GM21737 (cell line): Measurements from ENCODE around the gene GZF1.

Experiments
- ATAC-seq: cut with Tn5 transposase; IDR thresholded peaks from one replicate; pipeline ENCODE4 v1.9.1; 2021; ENCODE audit warnings: mild to moderate bottlenecking, moderate library complexity; ENCODE audit not compliant: unreplicated experiment

The GZF1 gene

DNA sequence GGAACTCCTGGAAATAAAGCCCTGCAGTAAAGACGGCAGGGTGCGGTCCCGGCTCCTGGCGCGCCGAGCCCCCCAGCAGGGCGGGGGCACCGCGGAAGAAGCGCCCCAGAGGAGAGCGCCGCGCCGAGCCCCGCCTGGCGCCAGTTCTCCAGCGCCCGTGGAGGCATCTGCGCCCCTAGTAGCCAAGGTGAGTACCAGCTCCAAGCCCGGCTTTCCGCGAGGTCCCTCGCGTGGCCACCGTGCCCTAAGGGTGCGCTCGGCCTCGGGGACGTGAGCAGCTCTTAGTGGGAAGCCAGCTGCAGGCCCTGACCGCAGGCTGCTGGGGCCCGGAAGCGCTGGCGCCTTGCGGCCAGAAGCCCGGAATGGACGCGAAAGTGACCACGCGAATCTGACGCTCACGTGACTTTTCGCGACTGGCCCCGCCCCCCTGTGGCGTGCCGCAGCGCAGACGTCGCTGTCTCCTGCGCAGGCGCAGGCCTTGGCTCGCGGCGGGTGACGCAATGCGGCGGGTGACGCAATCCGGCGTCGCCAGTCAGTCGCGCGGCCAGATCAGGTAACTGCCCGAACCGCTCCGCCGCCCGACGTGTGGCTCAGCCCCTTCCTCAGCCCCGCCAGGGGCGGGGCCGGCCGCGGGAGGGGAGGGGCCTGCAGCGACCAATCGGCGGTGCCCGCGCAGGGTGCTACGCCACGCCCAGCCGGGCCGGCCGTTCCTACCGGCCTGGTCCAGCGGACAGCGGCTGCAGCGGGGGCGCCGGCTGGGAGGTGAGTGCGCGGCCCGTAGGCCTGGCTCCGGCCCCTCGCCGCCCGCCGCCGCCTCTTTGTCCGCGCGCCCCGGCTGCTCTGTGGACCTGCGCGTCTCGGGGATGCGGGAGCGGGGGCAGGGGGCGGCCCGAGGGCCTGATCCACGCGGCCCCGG is at the start of gene GZF1:
TSS of gene GZF1 (plus strand) at position 707 of the 916 bp plus-strand sequence. CDS start 2,202 bp downstream, outside the sequence.
- peak; percentile 67 for ATAC-seq

DNA sequence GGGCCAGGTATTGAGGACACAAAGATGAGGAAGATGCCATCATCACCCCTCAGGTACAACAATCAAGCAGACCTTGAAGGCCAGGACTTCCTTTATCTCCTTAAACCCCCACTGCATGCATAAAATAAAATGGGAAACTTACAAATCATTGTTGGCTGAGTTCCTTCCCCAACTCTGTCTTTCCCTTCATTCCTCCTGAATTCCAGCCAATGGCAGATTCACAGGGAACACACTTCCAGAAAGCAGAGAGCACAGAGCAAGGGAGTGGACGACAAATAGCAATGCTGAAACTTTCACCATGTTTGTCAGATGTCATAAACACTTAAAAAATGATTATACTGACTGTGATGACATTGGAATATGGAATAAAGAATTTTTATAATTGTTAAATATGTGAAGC is 48.7 kb upstream of the GZF1 start:
- ATAC-seq = no peak

DNA sequence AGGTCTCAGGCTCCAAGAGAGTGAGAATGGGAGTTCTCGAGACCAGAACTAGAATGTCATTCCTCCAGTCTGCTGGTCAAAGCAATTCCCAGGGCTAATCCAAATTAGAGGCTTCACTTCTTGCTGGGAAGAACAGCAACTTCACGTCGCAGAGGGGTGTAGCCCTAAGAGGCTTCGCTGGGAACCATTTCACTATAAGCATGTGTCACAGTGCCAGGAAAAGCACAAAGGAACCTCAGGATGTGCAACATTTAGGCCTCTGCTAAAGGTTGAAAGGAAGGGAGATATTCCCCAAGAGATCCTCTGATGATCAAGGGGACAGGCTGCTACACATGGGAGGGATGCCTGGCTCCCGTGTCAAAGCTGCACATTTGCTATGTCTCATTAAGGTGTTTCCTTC is 47.3 kb upstream of the GZF1 start:
- ATAC-seq = no peak

DNA sequence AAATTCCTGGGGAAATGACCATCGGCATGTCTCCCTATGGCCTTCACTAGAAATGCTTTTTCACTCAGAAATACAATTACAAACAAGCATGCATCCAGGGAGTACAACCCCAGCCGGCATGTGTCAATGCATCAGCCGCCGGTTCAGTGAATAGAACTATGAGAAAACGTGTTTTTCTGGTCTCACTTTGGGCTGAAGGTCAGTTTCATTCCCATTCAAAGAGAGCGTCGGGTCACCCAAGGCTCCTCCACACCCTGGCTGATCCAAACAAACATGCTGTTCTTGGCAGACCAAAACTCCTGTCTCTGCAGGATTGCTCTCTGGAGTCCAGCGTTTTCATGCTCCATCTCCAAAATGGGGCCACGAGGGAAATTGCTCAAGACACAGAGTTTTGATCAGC is 46.9 kb upstream of the GZF1 start:
- ATAC-seq = no peak

DNA sequence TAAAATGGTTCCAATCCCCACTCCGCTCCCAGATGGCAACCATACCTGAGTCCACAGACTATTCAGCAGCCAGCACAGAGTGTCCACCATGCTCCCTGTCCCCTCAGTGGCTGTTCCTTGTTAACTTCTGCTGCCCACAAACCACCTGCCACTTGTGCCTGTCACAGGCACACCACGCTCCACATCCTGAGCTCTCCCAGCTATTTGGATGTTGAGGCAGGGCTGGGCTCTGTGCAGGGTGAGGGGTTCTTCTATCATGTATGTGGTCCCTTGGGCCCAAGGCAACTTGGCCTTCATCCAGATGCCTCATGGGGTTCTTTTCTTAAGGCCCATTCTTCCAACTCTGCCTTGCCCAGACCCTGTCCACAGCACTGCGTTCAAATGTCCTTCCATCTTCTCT is 45.4 kb upstream of the GZF1 start:
- no peak for ATAC-seq

DNA sequence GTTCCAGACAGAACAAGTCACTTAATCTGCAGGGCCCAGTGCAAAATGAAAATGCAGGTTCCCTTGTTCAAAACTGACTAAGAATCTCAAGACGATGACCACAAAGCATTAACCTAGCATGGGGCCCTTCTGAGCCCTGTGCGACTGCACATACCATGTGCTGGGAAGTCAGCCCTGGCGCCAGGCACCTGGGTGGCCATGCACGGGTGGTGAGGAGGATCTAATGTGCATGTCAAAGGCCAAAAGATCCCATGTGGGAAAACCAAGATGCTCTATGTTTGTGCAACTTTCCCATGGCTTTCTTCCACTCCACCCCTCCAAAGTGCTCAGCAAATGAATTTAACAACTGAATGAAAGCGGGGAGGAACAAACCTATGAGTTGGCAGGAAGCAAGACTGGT is 44.9 kb upstream of the GZF1 start:
- ATAC-seq = no peak

DNA sequence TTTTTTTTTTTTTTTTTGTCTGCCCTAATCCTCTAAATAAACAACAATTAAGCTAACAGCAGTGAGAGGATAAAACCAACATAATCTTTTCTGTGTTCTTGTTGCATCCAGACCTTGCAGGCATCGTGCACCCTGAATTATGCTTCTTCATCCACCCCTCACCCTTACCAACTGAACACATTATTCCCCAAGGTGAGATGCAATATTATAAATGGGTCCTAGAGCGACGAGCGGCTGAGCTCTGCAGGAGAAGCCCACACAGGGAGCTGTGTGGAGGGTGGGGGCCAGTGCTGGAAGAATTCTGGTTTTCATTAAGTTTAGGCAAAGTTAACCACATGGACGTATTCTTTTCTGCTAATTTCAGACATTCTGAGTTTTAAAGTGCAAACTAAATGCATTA is 43.6 kb upstream of the GZF1 start:
- no peak for ATAC-seq

DNA sequence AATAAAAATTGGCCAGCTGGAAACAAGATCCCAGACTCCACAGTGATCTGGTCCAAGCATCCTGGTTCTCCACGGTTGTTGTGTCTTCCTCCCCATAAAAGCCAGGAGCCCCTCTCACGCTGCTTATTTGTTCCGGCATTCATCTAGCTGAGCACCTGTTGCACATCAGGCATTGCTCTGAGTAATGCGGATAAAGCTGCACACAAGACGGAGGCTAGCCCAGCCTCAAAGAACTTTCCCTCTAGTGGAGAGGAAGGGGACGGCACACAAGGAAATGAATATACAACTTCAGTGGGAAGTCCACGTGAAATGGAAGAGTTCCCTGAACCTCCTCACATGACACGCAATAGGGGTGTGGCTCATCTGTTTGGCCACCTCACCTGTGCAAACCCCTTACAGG is 41.7 kb upstream of the GZF1 start:
- no peak for ATAC-seq

DNA sequence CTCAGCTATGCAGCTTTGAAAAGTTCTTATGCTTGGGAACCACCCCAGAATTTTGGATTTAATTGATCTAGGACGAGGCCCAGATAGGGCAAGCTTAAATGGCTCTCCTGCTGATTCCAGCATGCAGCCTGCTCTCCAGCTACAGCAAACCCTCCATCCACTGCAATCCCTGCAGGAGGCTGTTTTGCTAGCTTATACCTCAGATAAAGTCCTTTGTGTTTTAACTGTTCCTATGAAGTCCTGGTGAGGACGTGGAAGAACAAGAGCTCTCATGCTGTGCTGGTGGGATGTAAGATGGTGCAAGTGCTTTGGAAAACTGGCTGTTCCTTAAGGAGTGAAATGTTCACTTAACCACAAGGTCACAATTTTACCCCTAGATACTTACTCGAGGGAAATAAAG is 36.9 kb upstream of the GZF1 start:
- ATAC-seq = no peak

DNA sequence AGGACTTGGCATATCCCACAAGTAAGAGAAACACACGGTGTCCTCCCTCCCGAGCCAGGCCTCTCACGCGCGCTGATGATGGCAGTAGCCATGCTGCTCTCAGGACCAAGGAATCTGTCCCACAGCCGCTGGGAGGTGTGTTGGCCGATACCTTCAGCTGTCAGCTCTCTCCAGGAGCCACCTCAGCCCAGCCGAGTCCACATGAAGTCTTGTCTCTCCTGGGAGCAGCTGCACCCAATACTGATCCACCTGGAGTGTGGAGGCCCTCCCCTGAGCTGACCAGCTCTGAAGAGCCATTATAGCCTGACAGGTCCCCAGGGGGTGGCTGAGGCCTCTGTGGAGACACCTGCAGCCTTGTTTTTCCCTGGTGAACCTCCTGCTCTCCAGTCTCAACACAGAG is 35.2 kb upstream of the GZF1 start:
- no peak for ATAC-seq

DNA sequence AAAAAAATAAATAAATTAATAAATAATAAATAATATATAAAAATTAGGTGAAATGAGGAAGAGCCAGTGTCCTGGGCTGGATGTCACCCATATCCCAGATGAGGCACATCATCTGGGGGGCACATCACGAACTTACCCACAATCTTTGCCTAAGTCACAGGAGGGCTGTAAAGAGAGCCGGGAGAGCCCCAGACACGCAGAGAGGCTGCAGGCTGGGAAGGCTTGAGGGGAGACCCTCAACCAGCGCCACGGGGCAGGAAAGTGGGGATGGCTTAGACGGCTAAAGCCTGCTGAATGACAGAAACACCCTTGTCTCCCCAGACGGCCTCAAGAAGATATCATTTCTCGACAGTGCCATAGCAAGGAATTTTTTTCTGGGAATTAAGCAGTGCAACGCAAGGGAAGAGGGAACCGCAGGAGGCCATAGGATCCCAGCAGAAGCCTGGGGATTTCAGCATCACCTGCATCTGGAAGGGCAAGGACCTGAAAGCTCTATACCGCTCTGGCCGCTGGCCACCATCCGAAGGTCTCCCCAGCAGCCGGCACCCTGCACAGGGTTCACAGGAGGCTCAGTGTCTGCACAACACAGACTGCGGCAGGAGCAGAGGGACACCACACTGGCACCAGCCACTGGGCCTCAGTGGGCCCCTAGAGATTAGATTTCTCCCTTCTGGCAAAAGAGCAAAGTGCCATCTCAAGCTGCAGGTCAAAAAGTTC is 34.2 kb upstream of the GZF1 start:
- no peak for ATAC-seq

DNA sequence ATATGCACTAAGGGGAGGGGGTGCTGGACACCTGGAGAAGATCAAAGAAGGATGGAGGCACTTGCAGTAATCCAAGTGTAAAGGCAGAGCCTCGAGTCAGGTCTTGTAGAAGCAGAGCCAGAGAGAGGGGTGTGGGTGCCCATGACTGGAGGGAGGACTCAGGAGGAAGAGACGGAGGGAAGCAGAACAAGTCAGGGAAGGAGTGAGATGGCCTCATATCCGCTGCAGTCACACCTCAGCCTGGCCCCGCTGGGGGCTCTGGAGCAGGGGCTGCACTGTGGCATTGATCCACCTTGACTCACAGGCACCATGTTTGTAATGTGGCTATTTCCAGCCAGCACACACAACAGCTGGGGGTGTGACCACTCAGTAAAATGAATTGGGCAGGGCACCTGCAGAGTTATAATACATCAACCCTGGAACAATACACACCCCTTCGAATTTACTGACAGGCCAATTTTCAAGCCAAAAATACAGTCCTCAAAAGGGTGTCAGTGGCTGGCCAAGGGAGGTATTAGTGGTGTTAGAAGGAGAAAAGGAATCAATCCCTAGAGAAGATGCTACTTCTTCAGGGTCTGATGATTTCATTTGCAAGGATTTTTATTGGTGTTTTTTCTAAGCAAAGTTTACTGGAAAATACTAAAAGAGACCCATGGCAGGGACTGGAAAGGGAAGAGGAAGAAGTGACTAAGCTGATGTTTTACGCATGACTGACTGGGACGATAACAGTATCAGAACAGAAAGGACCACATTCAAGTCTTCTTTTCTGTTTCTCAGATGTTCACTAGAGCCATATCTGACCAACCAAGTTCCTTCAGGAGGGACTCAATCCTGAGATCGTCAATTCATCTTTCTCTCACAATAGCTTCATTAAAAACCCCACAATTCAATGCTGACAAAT is 30.3 kb upstream of the GZF1 start:
- no peak for ATAC-seq

DNA sequence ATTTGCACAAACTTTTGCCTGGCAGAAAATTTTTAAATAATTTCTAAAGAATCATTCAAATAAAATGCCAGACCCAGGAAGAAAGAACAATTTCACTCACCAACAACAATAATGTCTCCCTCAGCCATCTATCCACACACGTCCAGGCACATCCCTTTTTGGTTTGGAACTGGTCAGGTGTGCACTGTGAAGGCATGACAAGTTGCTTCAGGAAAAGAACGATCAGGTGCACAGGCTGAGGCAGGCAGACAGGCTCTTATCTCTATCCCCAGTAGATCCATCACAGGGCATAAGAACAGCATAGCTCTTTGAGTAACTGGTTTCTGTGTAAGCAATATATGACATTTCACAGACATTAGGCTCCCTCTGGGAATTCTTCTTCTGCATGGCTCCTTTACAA is 29.5 kb upstream of the GZF1 start:
- ATAC-seq = no peak

DNA sequence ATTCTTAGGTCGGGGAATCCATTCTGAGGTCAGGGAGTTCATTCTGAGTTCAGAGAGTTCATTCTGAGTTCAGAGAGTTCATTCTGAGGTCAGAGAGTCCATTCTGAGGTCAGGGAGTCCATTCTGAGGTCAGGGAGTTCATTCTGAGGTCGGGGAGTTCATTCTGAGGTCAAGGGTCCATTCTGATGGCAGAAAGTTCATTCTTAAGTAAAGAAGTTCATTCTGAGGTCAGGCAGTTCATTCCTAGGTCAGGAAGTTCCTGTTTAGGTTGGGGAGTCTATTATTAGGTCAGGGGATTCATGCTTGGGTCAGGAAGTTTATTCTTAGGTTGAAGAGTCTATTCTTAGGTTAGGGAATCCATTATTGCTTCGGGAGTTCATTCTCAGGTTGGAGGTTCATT is 27.9 kb upstream of the GZF1 start:
- no peak for ATAC-seq

DNA sequence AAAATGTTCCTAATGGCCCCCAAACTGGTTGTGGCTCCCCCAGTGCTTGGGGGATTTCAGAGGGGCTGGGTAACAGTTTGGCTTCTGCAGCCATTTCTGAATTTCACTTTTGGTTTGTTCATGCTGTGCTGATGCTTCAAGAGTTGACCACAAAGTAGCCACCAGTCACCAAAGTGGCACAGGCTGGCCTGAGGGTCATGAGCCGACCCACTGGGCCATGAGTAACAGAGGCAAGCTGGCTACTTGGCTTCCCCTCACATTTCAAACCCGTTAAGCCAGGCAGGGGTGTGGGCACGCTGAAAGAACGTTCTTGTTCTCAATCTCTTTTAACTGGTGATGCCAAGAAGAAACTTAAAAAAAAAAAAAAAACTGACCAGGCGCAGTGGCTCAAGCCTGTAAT is 26.5 kb upstream of the GZF1 start:
- ATAC-seq = no peak

DNA sequence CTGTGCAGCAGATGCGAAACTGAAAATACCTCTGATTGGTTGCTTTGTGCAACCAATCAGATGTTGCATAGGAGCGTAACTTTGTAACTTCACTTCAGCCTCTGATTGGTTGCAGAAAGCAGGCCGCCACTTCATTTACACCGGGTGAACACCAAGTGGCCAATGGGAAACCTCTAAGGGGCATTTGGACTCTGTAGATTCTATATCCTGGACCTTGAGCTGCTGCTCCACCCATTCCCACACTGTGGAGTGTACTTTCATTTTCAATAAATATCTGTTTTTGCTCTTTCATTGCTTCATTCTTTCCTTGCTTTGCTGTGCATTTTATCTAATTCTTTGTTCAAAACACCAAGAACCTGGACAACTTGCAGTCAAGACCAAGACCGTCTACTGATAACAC is 25.5 kb upstream of the GZF1 start:
- ATAC-seq = no peak

DNA sequence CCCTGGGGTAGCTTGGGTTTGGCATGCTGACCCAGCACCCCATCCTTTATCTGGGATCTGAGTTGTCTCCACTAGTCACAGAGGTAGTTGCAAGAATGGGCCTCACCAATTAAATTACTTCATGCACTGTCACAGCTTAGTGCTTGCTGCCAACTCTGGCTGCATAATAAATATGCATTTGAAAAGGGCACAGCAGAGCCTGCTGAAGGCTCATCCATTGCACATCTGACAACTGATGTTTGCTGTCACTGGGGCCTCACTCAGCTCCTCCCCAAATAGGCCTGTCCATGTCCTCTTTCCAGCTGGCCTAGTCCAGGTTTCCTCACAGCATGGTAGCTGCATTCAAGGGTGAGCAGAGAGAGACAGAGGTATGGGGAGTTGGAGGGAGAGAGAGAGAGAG is 24.7 kb upstream of the GZF1 start:
- ATAC-seq = no peak

DNA sequence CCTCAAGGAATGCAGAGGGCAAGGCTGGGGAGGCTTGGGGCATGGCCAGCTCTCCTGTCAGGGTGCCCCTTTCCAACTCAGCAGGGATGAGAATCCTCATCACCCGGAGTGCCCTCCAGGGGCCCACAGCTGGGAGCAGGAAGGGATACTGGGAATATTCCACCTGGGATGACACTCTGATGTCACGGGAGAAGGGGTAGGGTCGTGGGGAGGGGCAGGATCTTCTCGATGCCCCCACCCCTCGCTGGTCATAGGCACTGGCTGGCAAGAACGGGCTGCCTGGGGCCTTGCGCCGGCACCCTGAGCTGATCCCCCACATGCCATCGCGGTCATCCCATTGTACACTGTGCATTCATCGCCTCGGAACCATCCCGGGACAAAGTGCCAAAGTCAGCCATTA is 22.0 kb upstream of the GZF1 start:
- no peak for ATAC-seq

DNA sequence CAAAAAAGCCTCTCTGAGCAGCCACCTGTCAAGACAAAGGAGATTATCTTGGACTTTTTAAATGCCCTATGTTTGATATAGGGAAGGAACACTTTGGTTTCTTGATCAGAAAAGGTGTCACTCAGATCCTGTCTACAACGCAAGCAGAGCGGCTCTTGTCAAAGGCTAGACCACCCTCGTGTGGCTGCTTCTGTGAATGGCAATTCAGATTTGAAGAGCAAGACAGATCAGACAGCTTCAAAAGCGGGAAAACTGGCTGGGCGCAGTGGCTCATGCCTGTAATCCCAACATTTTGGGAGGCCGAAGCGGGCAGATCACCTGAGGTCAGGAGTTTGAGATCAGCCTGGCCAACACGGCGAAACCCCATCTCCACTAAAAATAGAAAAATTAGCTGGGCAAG is 21.5 kb upstream of the GZF1 start:
- ATAC-seq = no peak

DNA sequence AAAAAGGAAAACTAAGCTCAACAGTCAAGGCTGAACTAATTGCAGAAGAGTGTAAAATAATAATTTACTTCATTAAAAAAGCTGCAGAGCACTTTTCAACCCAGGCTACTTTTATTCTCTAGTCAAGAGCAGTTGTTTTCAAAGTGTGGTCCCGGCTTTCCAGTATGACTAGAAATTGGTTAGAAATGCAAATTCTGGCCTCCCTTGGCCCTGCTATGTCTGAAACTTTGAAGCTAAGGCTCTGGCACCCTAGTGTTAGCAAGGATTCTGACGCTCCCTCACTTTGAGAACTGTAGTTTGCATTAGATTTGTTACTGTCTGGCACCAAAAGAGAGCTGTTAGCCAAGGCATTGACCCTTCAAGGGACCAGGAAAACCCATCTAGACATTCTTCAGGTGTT is 20.9 kb upstream of the GZF1 start:
- no peak for ATAC-seq

DNA sequence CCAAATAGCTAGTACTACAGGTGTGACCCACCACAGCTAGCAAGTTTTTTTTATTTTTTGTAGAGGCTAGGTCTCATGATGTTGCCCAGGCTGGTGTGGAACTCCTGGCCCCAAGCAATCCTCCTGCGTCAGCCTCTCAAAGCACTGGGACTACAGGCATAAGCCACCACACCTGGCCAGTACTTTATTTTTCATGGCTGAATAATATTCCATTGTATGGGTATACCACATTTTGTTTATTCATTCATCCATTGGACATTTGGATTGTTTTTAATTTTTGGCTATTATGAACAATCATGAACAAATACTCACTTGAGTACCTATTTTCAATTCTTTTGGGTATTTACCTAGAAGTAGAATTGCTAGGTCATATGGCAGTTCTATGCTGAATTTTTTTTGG is 18.4 kb upstream of the GZF1 start:
- no peak for ATAC-seq
